HAP-1 (cell line): Measurements from ENCODE around the gene SET.

Source experiments
- DNase-seq, 2 experiments: peaks; one replicate each; pipeline ENCODE4 v3.0.0-alpha.2; 2016 to 2020; ENCODE audit warnings: low spot score in 2 of 2
- H3K27me3 ChIP-seq: fragments of 250-450 bp; sonication (Bioruptor Pico); 2 replicates; pipeline ENCODE4 v1.5.1; 2020; ENCODE audit warnings: low read depth, mild to moderate bottlenecking, moderate library complexity
- H3K36me3 ChIP-seq: fragments of 250-450 bp; sonication (Bioruptor Pico); replicated peaks from 2 replicates; pipeline ENCODE4 v1.5.1; 2020; ENCODE audit warnings: mild to moderate bottlenecking
- H3K4me1 ChIP-seq: fragments of 250-450 bp; sonication (Bioruptor Pico); 2 replicates; pipeline ENCODE4 v1.5.1; 2020; ENCODE audit warnings: mild to moderate bottlenecking
- H3K4me3 ChIP-seq: fragments of 250-450 bp; sonication (Bioruptor Pico); 2 replicates; pipeline ENCODE4 v1.5.1; 2020; ENCODE audit warnings: mild to moderate bottlenecking, moderate library complexity
- H3K9me3 ChIP-seq: fragments of 250-450 bp; sonication (Bioruptor Pico); 2 replicates; pipeline ENCODE4 v1.5.1; 2020; ENCODE audit warnings: mild to moderate bottlenecking, moderate library complexity
- in situ Hi-C: fragments of 300-500 bp; cut with MboI; formaldehyde crosslinking; loops from 3 replicates; pipeline ENCODE4 v1.14.3; 2020; ENCODE audit warnings: low sequenced_read_pairs, inconsistent platforms, mixed read lengths

The SET gene

GRCh38 chr9:128743421-128743820 is 54.4 kb downstream of the SET start:
- DNase-seq: no peak
- in situ Hi-C loops: no loop called here
- Histone ChIP-seq H3K9me3 (no peaks in the 10 kb centered on the region), H3K36me3 (no peaks in the 10 kb centered on the region; the same call in 1 of the 2 replicates), H3K27me3 (no peaks in the 10 kb centered on the region), H3K4me3 (no peak overlapping the region), H3K4me1 (no peaks in the 10 kb centered on the region)
